Activated CD8-positive, alpha-beta memory T cell treated with anti-CD3 and anti-CD28 coated beads, Interleukin-2, amount 50 U/mL, for 24 hours (primary cell): ENCODE results near the gene IGF2.

Experiments used
- DNase-seq: peaks from one replicate; pipeline ENCODE4 v3.0.0-alpha.2; 2020; ENCODE audit errors: extremely low read depth

The IGF2 gene

DNA sequence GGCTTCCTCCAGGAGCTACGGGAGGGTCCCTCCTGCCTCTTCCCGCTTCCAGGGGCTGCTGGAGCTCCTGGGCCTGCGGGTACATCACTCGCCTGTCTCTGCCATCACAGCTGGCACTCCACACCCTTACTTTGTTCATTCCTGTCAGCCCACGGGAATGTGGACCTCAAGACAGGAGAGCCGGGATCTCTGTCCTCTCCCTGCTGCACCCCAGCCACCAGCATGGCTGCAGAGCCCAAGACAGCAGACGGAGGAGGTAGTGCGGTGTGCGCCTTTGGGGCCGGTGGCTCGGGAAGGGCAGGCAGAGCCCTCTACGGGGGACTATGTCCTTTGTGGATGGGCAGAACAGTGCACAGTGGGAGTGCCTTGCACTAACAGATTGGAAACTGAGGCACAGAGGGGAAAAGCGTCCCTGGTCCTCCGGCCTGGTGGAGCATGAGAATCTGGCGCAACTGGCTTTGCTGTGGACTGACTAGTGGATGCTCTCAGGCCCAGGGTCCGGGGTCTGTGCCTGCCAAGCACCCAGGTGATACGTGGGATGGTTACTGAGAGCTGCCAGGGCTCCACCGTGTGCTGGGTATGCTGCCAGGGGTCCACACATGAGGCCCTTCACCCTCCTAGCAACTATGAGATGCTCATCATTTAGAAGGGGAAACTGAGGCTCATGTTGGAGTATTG, 47.3 kb downstream of the IGF2 start:
- DNase-seq: no peak

DNA sequence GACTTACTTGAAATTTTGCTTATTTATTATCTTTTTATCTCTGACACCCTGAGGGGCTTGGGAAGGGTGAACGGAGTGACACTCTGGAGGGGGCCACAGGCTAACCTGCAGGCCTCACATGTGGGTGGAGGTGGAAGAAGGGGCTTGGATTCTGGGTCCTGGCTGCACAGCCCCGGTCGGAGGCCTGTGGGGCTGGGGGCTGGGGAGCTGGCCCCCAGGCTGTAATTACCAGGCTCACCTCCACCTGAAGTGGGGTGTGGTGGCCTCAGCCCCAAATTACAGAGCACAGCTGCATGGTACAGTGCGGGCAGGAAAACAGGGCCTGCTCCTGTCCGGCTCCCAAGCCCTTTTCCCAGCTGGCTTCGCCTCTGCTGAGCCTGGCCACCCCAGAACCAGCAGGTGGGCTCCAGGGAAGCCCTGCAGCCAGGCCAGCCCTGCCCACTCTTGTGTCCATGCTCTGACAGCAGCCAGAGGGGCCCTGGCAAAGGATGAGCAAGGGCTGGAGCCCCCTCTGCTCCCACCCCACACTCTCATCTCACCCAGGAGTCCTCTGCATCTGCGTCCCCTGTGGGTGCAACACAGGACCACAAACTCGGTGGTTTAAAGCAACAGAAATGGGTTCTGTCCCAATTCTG, 48.0 kb downstream of the IGF2 start:
- no peak for DNase-seq

- no peak for DNase-seq
These were observed 48.7 kb downstream of the IGF2 start for GRCh38 chr11:2090172-2091111.

GRCh38 chr11:2089536-2090165, 49.5 kb downstream of the IGF2 start:
- DNase-seq: no peak

DNA sequence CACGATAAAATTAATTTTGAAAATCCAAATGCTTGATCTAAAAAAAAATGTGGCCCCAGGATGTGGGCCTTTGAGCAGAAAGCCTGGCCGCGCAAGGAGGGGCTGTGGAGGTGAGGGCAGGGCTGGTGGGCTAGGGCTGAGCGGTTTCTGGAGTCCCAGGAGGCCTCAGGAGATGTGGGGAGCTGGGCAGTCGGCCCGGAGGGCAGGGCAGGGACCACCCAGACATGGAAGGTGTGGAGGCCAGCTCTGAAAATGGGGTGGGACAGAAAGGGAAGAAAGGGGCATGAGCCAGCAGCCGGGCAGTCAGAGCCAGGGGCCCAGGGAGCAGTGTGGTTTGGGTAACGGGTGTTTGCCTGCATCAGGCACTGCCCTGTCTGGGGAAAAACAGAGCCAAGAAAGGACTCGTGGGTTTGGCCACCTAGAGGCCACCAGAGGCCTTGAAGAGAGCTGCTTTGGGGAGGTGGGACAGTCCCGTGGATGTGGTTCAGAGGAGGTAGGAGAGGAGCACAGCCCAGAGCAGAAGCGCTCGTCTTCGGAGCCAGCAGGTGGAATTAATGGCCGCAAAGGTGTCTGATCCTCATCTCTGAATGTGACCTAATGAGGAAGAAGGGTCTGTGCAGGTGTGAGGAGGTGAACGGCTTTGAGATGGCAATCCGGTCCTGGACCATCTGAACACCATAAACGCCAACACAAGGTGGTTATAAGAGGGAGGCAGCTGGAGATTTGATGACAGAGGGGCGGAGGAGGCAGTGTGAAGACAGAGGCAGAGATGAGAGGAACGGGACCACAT, 50.2 kb downstream of the IGF2 start:
- no peak for DNase-seq

DNA sequence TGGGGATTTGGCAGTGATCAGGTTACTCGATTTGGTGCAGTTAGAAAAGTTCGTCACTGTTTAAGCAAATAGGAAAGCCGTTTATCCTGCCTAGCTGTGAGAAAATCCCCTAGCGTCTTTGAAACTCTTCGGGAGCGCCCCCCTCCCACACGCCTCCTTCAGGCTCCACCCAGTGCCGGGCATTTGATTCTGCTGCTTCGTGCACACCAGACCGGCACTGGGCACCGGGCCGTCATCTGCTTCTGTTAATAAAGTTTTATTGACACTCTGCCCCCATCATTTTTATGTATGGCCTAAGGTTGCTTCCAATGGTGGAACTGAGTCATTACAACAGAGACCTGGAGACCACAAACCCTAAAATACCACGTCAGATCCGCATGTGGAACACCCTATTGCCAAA, 50.9 kb downstream of the IGF2 start:
- no peak for DNase-seq

- DNase-seq: no peak
These were observed 52.7 kb downstream of the IGF2 start for GRCh38 chr11:2086239-2087040.

DNA sequence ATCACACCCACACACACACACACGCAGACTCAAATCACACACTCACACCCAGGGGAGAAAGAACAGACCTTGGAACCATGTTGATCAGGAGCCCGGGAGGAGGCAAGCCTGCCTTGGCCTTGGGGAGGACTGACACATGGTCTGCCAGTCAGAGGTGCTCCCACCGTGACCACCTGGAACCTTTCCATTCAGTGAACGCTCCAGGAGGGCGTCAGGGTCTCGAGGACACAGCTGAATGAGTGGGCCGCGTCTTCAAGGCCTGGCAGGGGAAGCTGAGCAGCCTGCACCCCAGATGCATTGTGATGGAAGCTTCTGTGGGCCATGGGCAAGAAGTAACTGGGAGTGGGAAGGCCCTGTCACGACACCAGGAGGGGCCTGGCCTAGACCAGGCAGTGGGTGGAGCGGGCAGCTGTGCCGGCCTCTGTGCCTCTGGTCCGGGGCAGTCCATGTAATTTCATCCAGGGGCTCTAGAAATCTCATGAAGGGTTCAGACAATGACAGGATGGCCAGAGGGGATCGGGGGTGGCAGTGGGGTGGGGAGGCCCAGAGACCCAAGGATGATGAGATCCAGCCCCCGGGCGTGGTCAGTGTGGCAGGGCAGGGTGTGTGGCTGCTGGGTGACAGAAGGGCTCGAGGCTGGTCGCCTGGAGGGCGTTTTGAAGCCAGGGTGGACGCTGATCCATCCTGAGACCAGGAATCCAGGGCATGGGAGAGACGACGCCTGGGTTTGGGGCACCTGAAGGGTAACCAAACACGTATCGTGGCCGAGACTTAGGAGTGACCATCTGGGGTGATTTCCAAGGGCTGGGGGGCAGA, 53.7 kb downstream of the IGF2 start:
- no peak for DNase-seq

DNA sequence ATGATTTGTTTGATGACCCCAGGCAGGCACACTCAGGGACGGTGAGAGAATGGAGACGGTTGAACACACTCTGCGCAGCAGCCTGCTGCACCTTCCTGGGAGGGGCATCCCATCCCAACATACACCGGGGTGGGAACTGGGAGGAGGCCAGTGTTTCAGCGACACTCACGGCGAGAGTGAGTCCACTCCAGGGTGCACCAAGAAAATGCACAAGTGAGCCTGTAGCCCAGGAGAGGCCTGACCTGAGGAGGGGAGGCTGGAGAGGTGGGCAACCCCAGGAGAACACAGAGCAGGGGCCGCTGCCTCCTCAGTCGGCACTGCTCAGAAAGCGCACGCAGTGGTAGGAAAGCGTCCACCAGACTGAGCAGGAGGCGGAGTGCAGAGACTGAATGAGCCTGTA, 54.5 kb downstream of the IGF2 start:
- no peak for DNase-seq
